Keratinocyte (primary cell): ENCODE measurements around the gene DEGS1. TPM values are rescaled to one million over a fixed set of nuclear protein-coding genes. Genes with fewer than 3 reads are reported as not detected.

Source experiments
- DNase-seq: peaks from one replicate; pipeline ENCODE4 v3.0.0-alpha.2; 2011; ENCODE audit warnings: low read depth, missing footprints, low spot score
- FAIRE-seq: peaks from 2 replicates; lab custom pipeline; 2011; peaks lifted over from hg19 to GRCh38; lab: Jason Lieb, UNC
- H2AFZ ChIP-seq: 2 replicates; pipeline ENCODE4 v1.6.0; 2012; ENCODE audit warnings: low read length, control low read depth, inconsistent platforms; ENCODE audit not compliant: control insufficient read depth
- H3K27ac ChIP-seq: 2 replicates; pipeline ENCODE4 v1.5.1; 2011; ENCODE audit warnings: low read length; ENCODE audit not compliant: control insufficient read depth, insufficient read depth
- H3K27me3 ChIP-seq: 3 replicates; pipeline ENCODE4 v1.6.0; 2011; ENCODE audit warnings: low read length; ENCODE audit not compliant: control insufficient read depth, insufficient read depth; ENCODE audit errors: extremely low read depth
- H3K36me3 ChIP-seq, 2 experiments: 2 replicates in 1 of 2; 3 replicates in 1 of 2; pipeline ENCODE4 v1.5.1; 2011; ENCODE audit warnings: low read length in 2 of 2, mild to moderate bottlenecking in 1 of 2; ENCODE audit not compliant: control insufficient read depth in 2 of 2, insufficient read depth in 2 of 2; ENCODE audit errors: extremely low read depth in 1 of 2
- H3K4me1 ChIP-seq: 3 replicates; pipeline ENCODE4 v1.5.1; 2011; ENCODE audit warnings: low read length; ENCODE audit not compliant: control insufficient read depth, insufficient read depth; ENCODE audit errors: extremely low read depth
- H3K4me2 ChIP-seq: 3 replicates; pipeline ENCODE4 v1.6.0; 2011; ENCODE audit warnings: low read depth, low read length; ENCODE audit not compliant: control insufficient read depth, insufficient read depth; ENCODE audit errors: extremely low read depth
- H3K4me3 ChIP-seq, 3 experiments: fragments of 200-600 bp in 1 of 3; sonication (generic) in 1 of 3; 2 replicates in 2 of 3; 3 replicates in 1 of 3; pipeline ENCODE4 v1.5.1; 2011 to 2016; ENCODE audit warnings: low read length in 3 of 3, mild to moderate bottlenecking in 3 of 3, control low read depth in 2 of 3, inconsistent platforms in 1 of 3, low read depth in 1 of 3, mixed read lengths in 1 of 3, mixed run types in 1 of 3, moderate library complexity in 1 of 3; ENCODE audit not compliant: control insufficient read depth in 2 of 3, insufficient read depth in 2 of 3; ENCODE audit errors: extremely low read depth in 1 of 3
- H3K79me2 ChIP-seq: 2 replicates; pipeline ENCODE4 v1.6.0; 2012; ENCODE audit warnings: low read length; ENCODE audit not compliant: control insufficient read depth, insufficient read depth
- H3K9ac ChIP-seq: 3 replicates; pipeline ENCODE4 v1.6.0; 2011; ENCODE audit warnings: low read length; ENCODE audit not compliant: control insufficient read depth, insufficient read depth; ENCODE audit errors: extremely low read depth
- H3K9me1 ChIP-seq: 3 replicates; pipeline ENCODE4 v1.6.0; 2011; ENCODE audit warnings: low read length; ENCODE audit not compliant: control insufficient read depth, insufficient read depth; ENCODE audit errors: extremely low read depth
- H3K9me3 ChIP-seq: 2 replicates; pipeline ENCODE4 v1.5.1; 2012; ENCODE audit warnings: low read depth, low read length; ENCODE audit not compliant: control insufficient read depth
- H4K20me1 ChIP-seq: 3 replicates; pipeline ENCODE4 v1.6.0; 2011; ENCODE audit warnings: low read length; ENCODE audit not compliant: control insufficient read depth, insufficient read depth; ENCODE audit errors: extremely low read depth
- EZH2 ChIP-seq: IDR thresholded peaks from one replicate; pipeline ENCODE4 v1.6.1; 2012; ENCODE audit warnings: inconsistent platforms, mild to moderate bottlenecking, low read length, moderate library complexity
- dilution Hi-C: fragments of 300-500 bp; cut with MboI; formaldehyde crosslinking; loops from one replicate; pipeline ENCODE4 v1.7.0; 2020; ENCODE audit warnings: low sequenced_read_pairs; ENCODE audit not compliant: extremely low pct_ligation_motif_present
- polyA plus RNA-seq, 5 experiments: library from polyadenylated mRNA; depleted of rRNA in 3 of 5; stranded (reverse) in 3 of 5; stranded (forward) in 1 of 5; unstranded in 1 of 5; fragments of >200 nt; gene quantifications; 1 replicate in 1 of 5; 2 replicates in 3 of 5; 3 replicates in 1 of 5; pipeline versions ENCODE4 v1.2.1 to v1.2.3, GENCODE V29; 2011 to 2012; ENCODE audit warnings: missing spikeins in 2 of 5, low read depth in 1 of 5, low replicate concordance in 1 of 5
- TF ChIP-seq, protein P1 (sequence below), 3 experiments: IDR thresholded peaks in 1 of 3; conservative IDR thresholded peaks in 1 of 3; optimal IDR thresholded peaks in 1 of 3; 2 replicates in 2 of 3; 3 replicates in 1 of 3; pipeline versions ENCODE3 to v1.5.1; 2011; ENCODE audit warnings: low read length in 3 of 3, mild to moderate bottlenecking in 3 of 3, moderate library complexity in 2 of 3, control low read depth in 1 of 3, inconsistent platforms in 1 of 3; ENCODE audit not compliant: insufficient read depth in 2 of 3; ENCODE audit errors: extremely low read depth in 1 of 3

The DEGS1 gene
- polyA plus RNA-seq, 1 donor (not counting 4 experiments of a cell fraction or from before 2014, with no cell fraction given): 314 TPM

DNA sequence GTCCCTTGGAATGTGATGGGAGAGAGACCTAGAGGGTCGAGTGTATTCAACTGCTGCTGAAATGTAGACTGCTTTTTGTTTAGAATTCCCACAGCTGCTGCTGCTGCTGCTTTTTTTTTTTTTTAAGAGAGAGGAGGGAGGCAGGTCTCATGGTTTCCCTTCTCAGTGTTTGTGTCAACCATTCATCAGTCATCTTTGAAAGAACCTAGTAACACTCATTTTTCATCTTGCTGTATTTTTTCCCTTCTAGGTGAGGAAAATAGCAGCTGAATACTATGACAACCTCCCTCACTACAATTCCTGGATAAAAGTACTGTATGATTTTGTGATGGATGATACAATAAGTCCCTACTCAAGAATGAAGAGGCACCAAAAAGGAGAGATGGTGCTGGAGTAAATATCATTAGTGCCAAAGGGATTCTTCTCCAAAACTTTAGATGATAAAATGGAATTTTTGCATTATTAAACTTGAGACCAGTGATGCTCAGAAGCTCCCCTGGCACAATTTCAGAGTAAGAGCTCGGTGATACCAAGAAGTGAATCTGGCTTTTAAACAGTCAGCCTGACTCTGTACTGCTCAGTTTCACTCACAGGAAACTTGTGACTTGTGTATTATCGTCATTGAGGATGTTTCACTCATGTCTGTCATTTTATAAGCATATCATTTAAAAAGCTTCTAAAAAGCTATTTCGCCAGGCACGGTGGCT lies 9.2 kb downstream of the DEGS1 start:
- Histone ChIP-seq H3K79me2 (peaks cover 37% of the 10 kb centered on the region), H3K27ac (no peak overlapping the region), H3K4me1 (peaks cover 7% of the 10 kb centered on the region), H3K9me1 (no peaks in the 10 kb centered on the region), H3K36me3 (peaks cover 9 to 11% of the 10 kb centered on the region in 2 experiments), H2AFZ (no peak overlapping the region), H3K9me3 (no peaks in the 10 kb centered on the region), H3K4me2 (no peak overlapping the region), H3K9ac (no peak overlapping the region), H4K20me1 (no peaks in the 10 kb centered on the region), H3K4me3 (no peak overlapping the region), H3K27me3 (no peaks in the 10 kb centered on the region)
- DNase-seq: no peak
- FAIRE-seq: no peak
- dilution Hi-C loops: no loop called here
- TF ChIP-seq, protein P1, sequence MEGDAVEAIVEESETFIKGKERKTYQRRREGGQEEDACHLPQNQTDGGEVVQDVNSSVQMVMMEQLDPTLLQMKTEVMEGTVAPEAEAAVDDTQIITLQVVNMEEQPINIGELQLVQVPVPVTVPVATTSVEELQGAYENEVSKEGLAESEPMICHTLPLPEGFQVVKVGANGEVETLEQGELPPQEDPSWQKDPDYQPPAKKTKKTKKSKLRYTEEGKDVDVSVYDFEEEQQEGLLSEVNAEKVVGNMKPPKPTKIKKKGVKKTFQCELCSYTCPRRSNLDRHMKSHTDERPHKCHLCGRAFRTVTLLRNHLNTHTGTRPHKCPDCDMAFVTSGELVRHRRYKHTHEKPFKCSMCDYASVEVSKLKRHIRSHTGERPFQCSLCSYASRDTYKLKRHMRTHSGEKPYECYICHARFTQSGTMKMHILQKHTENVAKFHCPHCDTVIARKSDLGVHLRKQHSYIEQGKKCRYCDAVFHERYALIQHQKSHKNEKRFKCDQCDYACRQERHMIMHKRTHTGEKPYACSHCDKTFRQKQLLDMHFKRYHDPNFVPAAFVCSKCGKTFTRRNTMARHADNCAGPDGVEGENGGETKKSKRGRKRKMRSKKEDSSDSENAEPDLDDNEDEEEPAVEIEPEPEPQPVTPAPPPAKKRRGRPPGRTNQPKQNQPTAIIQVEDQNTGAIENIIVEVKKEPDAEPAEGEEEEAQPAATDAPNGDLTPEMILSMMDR (optimal IDR thresholded peaks at IDR 0.05 in 1 of 3, IDR thresholded peaks at IDR 0.05 in 1 of 3, conservative IDR thresholded peaks at IDR 0.05 in 1 of 3; ENCODE audit: extremely low read depth in 1 of 3, insufficient read depth in 2 of 3, low read length in 3 of 3): no peak
- no peak for TF ChIP-seq EZH2

DNA sequence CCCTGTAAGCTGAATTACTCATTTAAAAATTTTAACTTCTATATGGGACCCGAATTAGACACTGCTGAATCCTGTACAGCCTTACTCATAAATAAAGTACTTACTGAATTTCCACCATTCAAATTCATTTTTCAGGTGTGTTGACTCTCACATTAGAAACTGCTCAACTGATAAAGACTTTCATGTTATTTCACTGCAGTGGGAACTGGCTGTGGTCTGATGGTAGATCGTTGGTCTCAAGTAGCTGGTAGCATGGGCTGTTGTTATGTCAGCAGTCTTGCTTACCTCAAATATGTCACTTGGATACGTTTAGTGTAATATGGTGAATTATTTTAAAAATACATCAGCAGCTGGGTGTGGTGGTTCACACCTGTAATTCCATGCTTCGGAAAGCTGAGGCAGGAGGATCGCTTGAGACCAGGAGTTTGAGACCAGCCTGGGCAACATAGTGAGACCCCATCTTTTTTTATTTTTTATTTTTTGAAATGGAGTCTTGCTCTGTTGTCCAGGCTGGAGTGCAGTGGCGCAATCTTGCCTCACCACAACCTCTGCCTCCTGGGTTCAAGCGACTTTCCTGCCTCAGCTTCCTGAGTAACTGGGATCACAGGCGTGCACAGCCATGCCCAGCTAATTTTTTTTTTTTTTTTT lies 10.4 kb downstream of the DEGS1 start:
- H2AFZ ChIP-seq: no peak overlapping the region
- TF ChIP-seq, protein P1 (optimal IDR thresholded peaks at IDR 0.05 in 1 of 3, IDR thresholded peaks at IDR 0.05 in 1 of 3, conservative IDR thresholded peaks at IDR 0.05 in 1 of 3; ENCODE audit: extremely low read depth in 1 of 3, insufficient read depth in 2 of 3, low read length in 3 of 3): no peak
- no peak for TF ChIP-seq EZH2
- FAIRE-seq (no peak), DNase-seq (no peak)
- dilution Hi-C loops: no loop called here
- H3K9ac ChIP-seq: no peak overlapping the region
- peaks cover 14% of the 10 kb centered on the region for H3K4me1 ChIP-seq
- no peaks in the 10 kb centered on the region for H4K20me1 ChIP-seq
- H3K9me3 ChIP-seq: no peaks in the 10 kb centered on the region
- H3K36me3 ChIP-seq: peaks cover 9 to 11% of the 10 kb centered on the region in 2 experiments
- no peak overlapping the region for H3K4me3 ChIP-seq
- H3K27ac ChIP-seq: no peak overlapping the region
- peaks cover 25% of the 10 kb centered on the region for H3K79me2 ChIP-seq
- H3K4me2 ChIP-seq: no peak overlapping the region
- no peaks in the 10 kb centered on the region for H3K9me1 ChIP-seq
- H3K27me3 ChIP-seq: no peaks in the 10 kb centered on the region
